Femur (tissue), 1 donor: ENCODE results near the gene MAFF.
A peak's percentile ranks its signal among the peaks of the same experiment; 100 is the strongest.
"Not testable (repeated sequence)": the region's sequence is repeated elsewhere in the genome, so short reads cannot be mapped to it uniquely, and the experiment has no call there.

Source experiments
- DNase-seq: peaks from one replicate; pipeline ENCODE4 v3.0.0-alpha.2; 2017

MAFF gene

DNA sequence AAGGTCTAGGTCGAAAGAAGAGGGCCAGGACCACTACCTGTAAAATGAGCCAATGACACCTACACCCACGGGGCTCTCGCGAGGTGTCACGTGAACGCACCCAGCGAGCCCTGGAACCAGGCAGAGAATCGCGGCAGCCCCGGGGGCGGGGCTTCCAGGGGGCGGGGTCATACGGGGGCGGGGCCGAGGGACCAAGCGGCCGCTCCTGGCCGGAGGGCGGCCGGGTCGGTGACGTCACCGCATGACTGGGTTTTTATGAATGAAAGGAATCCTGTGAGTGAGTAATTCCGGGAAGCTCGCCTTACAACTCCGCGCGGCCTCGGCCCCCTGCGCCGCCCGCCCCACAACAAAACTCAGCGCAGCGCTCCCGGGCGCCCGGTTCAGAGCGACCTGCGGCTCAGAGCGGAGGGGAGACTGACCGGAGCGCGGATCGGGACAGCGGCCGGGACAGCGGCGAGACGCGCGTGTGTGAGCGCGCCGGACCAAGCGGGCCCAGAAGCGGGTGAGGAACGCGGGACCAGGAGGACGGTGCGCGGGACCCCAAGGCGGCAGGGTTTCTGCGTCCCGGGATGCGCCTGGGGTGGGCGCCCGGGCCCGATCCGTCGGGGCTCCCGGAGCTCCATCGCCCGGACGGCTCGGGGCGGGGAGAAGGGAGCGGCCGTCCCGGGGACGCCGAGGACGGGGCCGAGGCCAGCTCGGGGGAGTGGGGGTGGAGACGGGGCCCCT is at the start of gene MAFF:
TSS of gene MAFF (plus strand) at position 284 of the 726 bp plus-strand sequence. CDS start 11,860 bp downstream, outside the sequence.
- DNase-seq, result peak; percentile 97

DNA sequence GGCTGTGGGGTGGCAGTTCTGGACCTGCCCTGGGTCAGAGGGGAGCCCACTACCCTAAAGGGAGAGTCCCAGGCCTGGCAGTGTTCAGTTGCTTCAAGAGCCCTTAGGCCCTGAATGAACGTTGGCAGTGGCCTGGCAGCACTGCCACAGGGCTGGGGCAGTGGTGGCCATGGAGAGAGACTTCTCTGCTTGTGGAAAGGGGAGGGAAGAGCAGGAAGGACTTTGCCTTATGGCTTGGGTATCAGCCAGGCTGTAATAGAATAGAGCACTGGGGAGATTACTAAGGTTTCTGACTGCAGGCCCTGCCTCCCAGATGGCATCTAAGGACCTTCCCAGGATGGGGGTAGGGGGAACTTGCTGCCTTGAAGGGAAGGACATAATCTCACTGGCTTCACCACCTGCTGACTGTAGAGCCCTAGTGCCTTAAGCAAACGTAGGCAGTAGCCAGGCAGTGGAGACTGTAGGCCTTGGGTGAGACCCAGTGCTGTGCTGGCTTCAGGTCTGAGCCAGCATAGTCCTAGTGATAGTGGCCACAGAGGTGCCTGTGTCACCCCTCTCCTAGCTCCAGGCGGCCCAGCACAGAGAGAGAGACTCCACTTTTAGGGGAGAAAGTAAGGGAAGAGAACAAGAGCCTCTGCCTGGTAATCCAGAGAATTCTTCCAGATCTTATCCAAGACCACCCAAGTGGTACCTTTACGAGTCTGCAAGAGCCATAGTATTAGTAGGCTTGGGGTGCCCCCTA is 47.8 kb upstream of the MAFF start:
- no peak for DNase-seq

DNA sequence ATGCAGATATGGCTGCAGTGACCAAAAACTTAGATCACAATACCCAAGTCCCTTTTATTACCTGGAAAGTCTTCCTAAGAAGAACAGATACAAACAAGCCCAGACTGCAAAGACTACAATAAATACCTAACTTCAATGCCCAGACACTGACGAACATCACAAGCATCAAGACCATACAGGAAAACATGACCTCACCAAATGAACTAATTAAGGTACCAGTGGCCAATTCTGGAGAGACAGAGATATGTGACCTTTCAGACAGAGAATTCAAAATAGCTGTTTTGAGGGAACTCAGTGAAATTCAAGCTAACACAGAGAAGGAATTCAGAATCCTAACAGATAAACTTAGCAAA is 47.3 kb upstream of the MAFF start:
- DNase-seq, result not testable (repeated sequence)

DNA sequence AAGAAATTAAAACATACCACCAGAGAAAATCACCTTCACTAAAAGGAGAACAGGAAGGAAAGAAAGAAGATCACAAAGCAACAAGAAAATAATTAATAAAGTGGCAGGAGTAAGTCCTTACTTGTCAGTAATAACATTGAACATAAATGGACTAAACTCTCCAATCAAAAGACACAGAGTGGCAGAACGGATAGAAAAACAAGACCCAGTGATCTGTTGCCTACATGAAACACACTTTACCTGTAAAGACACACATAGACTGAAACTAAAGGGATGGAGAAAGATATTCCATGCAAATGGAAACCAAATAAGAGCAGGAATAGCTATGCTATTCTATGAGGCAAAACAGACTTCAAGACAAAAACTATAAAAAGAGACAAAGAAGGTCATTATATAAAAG is 46.1 kb upstream of the MAFF start:
- no peak for DNase-seq

DNA sequence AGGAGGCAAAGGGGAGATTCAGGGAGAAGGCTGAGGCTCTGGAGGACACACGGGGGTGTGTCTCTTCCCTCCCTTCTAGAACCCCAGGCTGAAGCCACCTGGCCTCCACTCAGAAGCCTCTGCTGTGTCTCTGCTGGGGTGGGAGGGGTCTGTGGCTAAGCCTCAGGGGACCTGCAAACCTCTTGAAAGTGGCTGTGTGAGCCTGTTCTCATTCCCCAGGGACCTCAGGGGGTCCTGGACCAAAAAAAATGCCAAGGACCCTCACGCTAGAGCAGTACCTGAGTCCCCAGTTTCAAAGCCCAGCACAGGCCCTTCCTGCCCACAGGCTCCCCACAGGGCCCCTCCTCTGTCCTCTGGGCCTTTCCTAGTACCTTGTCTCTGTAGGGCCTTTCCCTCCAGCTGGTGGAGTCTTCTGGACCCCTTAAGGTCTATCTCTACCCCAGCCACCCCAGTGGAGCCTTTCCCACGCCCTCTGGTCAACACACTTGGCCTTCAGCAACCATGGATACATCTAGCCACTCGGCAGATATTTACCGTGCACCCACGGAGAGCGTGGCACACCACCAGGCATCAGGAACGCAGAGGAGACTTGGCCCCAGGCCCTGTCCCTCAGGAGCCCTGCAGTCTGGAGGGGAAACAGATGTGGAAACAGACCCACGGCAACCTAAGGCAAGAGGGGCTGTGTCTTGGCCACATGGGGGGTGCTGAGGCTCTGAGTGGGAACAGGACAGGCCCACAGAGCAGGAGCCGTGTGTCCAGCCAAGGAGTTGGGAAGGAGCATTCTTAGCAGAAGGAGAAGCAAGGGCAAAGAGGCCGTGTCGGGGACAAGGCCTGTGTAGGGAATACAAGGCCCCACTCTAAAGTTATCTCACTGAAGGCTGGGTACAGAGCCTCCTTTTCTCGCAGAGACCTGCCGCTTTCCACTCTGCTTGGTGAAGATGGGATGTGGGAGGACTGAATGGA is 38.6 kb upstream of the MAFF start:
- DNase-seq, result no peak

DNA sequence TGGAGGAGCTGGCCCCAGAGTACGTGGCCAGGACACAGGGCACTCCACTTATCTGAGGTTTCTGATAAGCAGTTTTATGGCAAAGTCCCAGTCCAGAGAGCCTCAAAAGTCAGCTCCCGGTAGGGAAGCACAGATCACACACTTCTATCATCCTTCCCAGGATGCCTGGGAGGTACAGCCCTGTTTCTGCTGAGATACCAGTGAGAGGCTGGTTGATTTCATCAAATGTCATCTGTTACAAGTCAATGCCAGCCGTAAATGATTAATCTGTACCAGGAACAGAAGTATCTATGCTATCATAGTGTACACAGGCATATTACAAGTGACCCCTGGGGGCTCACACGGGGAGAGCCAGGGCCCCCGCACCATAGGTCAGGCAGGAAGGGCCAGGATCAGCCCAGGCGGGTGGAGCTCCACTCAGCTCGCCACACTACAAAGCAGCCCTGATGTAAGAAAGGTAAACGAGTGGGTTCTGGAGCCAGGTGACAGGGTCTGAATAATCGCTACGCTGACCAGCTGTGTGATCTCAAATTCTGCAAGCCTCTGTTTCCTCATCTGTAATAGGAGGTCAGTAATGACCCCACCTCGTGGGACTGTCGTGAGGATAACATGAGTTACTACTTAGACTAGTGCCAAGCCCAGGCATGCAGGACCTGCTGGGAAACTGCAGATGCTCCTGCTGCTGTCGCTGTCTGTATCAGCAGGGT is 37.8 kb upstream of the MAFF start:
- no peak for DNase-seq

DNA sequence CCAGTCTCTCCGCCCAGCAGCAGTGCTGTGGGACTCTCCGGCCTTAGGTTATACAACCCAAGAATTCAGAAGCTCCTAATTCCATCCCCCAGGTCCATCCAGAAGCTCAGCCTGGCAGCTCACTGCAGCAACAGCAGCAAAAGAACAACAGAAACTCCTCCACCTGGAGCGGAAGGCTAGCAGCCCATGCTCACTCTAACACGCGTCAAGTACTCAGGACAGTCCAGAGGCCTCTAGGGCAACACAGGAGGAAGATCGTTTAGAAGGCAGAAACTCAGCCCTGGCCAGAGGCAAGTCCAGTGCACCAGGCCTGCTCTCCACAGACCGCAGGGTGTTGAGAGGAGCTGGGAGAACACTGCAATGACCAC is 37.3 kb upstream of the MAFF start:
- DNase-seq, result no peak

DNA sequence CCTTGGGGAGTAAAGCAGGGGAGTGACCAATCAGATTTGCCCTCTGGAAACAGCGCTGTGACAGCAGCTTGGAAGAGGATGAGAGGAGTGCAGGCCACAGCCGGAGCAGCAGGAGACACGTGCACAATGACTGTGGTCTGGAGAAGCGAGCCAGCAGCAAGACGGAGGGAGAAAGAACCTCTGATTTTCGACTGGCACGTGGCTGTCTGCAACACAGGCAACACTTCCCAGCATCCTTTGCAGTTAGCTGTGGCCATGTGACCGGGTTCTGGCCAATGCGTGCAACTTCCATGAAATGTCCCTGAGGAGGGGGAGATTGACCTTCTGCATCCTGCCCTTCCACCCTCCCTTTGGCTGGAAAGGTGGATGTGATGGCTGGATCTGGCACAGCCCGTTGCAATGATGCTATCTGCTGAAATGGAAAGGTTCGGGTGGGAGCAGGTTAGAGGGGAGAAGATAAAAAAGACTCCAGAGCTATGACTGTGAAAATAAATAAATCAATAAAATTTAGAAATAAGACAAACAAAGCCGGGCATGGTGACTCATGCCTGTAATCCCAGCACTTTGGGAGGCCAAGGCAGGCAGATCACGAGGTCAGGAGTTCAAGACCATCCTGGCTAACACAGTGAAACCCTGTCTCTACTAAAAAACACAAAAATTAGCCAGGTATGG is 35.7 kb upstream of the MAFF start:
- no peak for DNase-seq

DNA sequence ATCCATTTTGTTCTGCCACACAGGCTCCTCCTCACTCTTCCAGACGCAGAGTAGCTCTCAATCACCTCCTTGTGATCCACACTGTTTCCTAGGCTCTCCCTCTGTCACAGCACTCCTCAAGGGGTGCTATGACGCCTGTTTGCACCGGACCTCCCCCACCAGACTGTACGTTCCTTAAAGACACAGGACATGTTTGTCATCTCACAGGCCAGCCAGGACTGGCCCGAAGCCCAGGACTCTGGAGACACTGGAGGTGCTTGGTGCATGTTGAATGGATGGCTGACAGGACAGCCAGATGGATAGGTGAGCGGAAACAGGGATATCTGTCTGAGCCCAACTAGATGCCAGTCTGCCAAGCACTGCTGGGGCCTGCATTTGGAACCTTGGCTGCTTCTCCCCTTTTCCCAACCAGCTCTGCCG is 33.8 kb upstream of the MAFF start:
- DNase-seq, result no peak

DNA sequence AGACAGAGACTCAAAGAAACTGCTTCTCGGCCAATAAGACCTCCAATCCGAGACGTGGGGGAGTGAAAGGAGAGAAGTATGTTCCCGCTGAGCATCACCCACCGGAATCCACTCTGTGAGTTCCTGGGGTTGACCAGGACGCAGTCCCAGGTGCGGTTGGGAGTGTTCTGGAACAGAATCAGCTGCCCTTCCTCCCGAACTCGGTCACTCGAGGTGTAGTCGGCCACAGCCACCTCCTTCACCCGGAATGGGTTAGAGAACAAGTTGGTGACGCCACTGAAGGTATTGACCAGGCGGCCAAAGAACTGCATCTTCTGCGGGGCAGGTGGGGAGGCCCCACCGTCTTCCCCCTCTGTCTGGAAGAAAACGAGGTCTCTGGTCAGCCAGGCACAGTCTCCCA is 32.7 kb upstream of the MAFF start:
- no peak for DNase-seq

DNA sequence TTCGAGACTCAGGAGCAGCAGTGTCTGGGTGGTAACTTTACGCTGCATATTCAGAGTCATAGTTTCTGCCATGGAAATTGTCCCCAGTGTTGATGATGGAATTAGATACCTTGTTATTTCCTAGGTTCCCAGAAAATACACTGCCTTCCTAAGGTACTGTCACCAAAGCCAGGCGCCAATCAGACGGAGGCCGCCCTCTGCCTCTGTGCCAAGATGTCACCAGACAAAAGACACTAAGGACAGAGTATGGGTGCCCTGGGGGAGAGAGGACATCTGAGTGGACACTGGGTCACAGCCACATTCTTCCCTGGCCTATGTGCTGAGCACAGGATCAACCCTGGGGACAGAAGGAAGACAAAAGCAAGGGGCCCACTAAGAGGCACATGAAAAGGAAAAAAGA is 31.3 kb upstream of the MAFF start:
- no peak for DNase-seq

DNA sequence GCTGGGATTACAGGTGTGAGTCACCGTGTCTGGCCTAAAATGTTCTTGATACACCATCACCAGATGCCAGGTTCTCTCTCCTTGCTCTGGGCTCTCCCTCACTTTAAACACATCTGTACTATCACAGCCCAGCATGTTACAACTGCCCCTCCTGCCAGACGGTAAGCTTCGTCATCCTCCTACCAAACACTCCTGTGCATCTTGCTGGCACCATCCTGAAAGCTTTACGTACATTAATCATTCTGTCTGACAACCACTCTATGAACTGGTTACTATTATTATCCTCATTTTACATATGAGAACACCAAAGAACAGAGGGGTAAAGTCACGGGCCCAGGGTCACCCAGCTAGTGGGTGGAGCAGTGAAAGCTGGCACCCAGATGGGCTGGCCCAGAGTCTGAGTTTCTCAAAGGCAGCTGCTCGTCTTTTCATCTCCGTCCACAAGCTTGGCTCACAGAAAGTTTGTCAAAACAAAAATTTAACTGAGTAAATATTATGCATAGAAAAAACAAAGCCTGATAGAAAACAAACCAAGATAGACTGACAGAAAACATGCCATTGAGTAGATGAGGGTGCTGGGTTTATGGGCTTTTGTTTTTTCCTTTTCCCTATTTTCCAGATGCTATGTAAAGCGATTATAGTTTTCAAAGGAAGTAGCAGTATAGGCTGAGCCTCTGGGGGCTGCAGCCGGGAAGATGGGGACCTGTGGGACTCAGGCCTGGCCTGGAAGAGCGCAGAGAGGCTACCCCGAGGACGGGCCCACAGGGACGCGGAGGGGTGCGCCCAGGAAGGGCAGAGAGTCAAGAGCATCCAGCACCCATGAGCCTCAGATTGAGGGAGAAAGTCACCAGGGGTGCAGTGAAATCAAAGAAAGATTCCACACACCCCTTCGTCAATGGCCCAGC is 29.6 kb upstream of the MAFF start:
- no peak for DNase-seq

DNA sequence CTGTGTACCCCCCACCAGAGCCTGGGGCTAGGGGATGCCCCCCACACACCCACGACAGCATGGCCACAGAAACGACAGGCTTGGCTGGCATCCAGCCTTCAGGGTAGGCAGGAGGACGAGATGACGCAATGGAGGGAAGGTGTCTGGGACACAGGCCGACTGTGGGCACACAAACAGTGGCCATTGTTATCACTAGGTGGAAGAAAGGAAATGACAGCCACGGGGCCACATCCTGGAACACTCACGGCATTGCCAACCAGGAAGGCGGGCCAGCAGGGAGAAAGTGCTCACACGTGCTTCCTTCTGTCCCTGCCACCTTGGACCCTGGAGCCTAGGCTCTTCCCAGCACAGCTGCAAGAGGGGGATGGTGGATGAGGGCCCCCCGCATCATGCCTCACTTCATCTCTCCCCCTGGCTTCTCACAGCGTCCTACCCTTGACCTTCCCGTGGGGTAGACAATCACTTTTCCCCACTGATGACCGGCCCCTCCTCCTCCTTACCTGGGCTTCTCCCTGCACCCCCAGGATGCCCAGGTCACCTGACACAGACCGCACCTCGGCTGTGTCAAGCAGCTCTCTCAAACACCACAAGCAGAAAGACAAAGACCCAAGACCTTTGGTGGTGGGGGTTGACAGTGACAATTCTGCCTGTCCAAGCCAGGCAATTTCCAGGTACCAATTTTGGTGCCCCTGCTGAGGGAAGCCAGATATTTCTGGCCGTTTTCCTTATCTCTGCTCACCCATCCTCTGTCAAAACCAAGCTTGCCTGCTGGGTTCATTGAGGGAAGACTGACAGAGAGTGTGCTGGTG is 28.8 kb upstream of the MAFF start:
- DNase-seq, result peak; percentile 70

DNA sequence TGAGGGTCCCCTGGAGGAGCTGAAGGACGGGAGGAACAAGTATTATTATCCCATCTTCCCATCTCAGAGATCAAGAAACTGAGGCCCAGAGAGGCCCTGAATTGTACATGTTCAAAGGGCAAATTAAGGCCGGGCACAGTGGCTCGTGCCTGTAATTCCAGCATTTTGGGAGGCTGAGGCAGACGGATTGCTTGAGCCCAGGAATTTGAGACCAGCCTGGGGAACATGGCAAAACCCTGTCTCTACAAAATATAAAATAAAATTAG is 28.2 kb upstream of the MAFF start:
- DNase-seq, result no peak

DNA sequence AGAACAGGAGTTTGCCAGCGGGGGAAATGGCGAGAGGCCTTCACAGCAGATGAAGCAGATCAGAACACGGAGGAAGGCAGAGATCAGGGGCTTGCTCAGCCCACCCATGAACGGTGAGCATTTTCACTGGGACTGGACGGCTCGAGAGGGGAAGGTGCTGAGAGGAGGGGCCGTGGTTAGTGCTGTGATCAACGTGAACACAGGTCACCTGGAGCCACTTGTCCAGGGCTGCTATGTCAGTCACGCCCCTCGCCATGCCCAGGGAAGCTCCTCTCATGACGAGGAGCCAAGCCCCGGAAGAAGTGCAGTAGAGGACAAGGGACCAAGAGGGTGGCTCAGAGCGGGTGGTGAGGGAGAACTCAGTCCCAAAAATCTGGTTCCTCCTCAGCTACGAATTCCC is 27.2 kb upstream of the MAFF start:
- DNase-seq, result no peak

DNA sequence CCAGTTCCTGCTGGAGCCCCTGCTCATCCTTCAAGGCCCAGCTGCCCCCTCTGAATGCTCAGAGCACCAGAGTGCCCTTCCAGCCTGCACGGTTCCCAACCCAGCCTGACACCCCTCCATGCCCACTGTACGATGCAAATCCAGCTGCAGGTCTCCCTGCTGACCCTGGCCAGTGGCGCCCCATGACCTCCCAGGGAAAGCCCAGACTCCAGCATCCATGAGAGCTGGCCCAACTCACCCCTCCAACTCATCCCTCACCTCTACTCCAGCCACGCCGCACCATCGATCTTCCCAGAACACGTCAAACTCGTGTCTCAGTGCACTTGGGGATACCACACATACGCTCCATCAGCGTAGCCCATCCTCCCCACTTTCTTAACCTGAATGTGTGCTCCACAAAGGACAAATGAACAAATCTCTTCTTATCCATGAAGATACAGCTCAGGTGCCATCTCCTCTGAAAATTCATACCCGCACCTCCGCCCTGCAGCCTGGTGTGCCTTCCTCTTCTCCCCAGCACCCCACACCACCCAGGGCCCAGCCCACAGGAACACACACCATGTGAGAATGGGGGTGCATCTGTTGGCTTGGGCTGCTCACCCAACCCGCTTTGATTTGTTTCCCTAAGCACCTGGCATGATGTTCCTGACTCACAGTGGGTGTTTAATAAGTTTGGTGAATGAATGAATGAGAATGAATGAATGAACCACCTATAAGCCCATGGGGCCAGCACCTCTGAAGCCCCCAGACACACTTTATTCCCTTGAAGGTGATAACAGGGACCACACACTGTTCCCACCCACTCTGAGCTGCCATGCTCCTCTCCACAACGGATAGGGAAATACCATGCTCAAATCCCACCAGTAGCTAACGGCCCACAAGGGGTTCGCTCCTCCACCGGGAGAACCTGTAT is 26.3 kb upstream of the MAFF start:
- no peak for DNase-seq

DNA sequence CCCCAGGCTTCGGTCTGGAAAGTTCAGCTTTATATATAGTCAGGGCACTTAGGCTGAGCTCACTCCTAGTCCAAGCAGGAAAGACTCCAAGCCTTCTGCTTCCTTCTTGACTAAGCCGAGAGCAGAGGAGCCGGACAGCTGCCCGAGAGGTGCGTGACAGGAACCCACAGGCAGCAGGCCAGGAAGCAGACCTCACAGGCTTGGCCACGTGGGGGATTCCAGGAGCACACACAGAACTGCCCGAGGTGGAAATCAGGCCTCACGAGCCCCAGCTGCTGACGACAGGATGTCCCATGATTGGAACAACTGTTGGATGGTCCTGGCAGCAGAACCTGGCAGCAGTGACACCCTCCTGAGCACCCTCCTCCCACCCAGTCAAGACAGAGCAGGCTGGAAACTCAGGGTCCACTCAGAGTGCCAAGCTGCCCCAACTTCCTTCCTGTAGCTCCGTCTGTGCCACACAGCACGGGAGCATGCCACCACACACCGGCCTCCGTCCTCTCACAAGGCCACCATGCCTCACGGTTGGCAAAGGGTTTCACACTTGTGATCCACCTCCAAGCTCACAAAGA is 25.5 kb upstream of the MAFF start:
- peak; percentile 87 for DNase-seq

DNA sequence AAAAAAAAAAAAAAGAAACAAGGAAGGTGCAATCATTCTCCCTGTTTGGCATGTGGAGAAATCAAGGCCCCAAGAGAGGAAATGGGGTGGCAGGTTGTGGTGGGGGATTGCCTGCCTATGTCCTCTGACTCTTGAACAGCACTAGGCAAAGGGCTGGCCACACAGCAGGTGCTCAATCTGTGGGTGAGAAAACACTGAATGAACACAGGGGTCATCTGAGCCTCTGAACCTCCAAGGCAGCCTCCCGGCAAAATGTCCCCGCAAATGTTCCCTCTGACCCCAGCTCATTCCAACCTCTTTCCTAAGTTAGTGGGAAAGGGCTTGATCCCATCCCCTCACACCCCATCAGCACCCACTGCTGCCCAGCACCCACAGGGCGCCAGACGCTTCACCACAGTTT is 24.8 kb upstream of the MAFF start:
- no peak for DNase-seq

DNA sequence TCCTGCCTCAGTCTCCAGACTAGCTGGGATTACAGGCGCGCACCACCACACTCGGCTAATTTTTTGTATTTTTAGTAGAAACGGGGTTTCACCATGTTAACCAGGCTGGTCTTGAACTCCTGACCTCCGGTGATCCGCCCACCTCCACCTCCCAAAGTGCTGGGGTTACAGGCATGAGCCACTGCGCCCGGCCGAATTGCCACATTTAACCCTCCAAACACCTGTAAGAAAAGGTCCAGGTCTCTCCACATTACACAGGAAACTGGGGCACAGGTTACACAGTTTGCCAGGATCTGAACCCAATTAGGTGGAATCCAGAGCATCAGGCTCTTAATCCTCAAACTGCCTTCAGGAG is 24.2 kb upstream of the MAFF start:
- not testable (repeated sequence) for DNase-seq
